ENCODE measurements around the gene DEPDC5.

The DEPDC5 gene

GRCh38 chr22:31953261-31953660 is 199.4 kb downstream of the DEPDC5 start:
- DNase-seq, result no peak

GRCh38 chr22:31954535-31955523 is 201.0 kb downstream of the DEPDC5 start:
- DNase-seq, result no peak

- no peak for DNase-seq
Observed at GRCh38 chr22:31956360-31956759, 202.5 kb downstream of the DEPDC5 start.

Measured in cortex of kidney (tissue), 1 donor.